Endothelial cell of umbilical vein (primary cell): ENCODE results near the gene TESMIN.

ENCODE experiments used
- FOS ChIP-seq: IDR thresholded peaks from 2 replicates; pipeline ENCODE4 v1.6.1; 2011; ENCODE audit warnings: mild to moderate bottlenecking, low read length, moderate library complexity, borderline replicate concordance; ENCODE audit not compliant: insufficient read depth
- GATA2 ChIP-seq: IDR thresholded peaks from 2 replicates; pipeline ENCODE4 v1.7.0; 2011; ENCODE audit warnings: low read depth, mild to moderate bottlenecking, moderate library complexity, mixed read lengths, low read length; ENCODE audit not compliant: insufficient read length, insufficient read depth
- POLR2A ChIP-seq: IDR thresholded peaks from 2 replicates; pipeline ENCODE4 v1.6.1; 2012; ENCODE audit warnings: low read depth, mild to moderate bottlenecking, control low read depth, low read length
- POLR2AphosphoS5 ChIP-seq: IDR thresholded peaks from 2 replicates; pipeline ENCODE4 v1.6.1; 2012; ENCODE audit warnings: low read depth, mild to moderate bottlenecking, control low read depth, low read length, moderate library complexity; ENCODE audit not compliant: insufficient read depth
- TF ChIP-seq, protein P1 (sequence below), 2 donors: IDR thresholded peaks; 1 replicate in 1 of 2; 2 replicates in 1 of 2; pipeline ENCODE4 v1.5.1; 2011; ENCODE audit warnings: low read length in 2 of 2, mild to moderate bottlenecking in 2 of 2, moderate library complexity in 2 of 2, control low read depth in 1 of 2, inconsistent platforms in 1 of 2, low read depth in 1 of 2; ENCODE audit not compliant: insufficient read depth in 1 of 2; ENCODE audit errors: extremely low read depth in 1 of 2
- TF ChIP-seq, protein P2 (sequence below): IDR thresholded peaks from 2 replicates; pipeline ENCODE4 v1.6.1; 2011; ENCODE audit not compliant: insufficient read depth, insufficient read length

GRCh38 chr11:68762481-68762880 is 11.2 kb upstream of the TESMIN start:
- TF ChIP-seq, protein P1, sequence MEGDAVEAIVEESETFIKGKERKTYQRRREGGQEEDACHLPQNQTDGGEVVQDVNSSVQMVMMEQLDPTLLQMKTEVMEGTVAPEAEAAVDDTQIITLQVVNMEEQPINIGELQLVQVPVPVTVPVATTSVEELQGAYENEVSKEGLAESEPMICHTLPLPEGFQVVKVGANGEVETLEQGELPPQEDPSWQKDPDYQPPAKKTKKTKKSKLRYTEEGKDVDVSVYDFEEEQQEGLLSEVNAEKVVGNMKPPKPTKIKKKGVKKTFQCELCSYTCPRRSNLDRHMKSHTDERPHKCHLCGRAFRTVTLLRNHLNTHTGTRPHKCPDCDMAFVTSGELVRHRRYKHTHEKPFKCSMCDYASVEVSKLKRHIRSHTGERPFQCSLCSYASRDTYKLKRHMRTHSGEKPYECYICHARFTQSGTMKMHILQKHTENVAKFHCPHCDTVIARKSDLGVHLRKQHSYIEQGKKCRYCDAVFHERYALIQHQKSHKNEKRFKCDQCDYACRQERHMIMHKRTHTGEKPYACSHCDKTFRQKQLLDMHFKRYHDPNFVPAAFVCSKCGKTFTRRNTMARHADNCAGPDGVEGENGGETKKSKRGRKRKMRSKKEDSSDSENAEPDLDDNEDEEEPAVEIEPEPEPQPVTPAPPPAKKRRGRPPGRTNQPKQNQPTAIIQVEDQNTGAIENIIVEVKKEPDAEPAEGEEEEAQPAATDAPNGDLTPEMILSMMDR (IDR thresholded peaks at IDR 0.05; ENCODE audit: extremely low read depth in 1 of 2, insufficient read depth in 1 of 2, low read depth in 1 of 2, low read length in 2 of 2), result no peak
- TF ChIP-seq POLR2AphosphoS5 (no peak), POLR2A (no peak), GATA2 (no peak), FOS (no peak)
- TF ChIP-seq, protein P2, sequence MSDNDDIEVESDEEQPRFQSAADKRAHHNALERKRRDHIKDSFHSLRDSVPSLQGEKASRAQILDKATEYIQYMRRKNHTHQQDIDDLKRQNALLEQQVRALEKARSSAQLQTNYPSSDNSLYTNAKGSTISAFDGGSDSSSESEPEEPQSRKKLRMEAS, result no peak
